NCI-H510A (cell line): Measurements from ENCODE around the gene CRYBA1.
"Not testable (repeated sequence)": the region's sequence is repeated elsewhere in the genome, so short reads cannot be mapped to it uniquely, and the experiment has no call there.

Experiments used
- DNase-seq: peaks from one replicate; lab custom pipeline; 2025; lab: John Stamatoyannopoulos, UW

CRYBA1 gene

DNA sequence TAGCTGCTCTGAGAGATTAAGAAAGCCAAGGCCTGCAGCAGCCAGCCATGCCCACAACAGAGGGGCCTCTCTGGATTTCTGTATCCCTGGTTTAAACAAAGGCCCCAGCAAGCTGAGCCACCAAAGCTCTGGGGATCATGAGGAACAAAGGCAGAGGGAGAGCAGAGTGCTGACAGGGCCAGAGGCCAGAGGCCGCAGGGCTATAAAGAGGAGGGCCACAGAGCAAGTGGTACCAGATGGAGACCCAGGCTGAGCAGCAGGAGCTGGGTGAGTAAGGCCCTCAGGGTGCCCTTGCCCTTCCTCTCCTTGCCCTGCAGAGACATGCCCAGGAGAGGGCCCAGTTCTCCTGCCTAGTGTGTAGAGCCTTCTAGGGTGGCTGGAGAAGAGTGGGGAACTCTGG, at the start of gene CRYBA1:
Gene CRYBA1, plus strand, starts transcription at position 232 of the 400 bp plus-strand sequence. Its CDS starts 5 bp downstream, at position 237.
- no peak for DNase-seq

GRCh38 chr17:29197516-29198272, 49.0 kb upstream of the CRYBA1 start:
- DNase-seq: no peak

- DNase-seq: not testable (repeated sequence)
These were observed 42.4 kb upstream of the CRYBA1 start for GRCh38 chr17:29204068-29204804.

DNA sequence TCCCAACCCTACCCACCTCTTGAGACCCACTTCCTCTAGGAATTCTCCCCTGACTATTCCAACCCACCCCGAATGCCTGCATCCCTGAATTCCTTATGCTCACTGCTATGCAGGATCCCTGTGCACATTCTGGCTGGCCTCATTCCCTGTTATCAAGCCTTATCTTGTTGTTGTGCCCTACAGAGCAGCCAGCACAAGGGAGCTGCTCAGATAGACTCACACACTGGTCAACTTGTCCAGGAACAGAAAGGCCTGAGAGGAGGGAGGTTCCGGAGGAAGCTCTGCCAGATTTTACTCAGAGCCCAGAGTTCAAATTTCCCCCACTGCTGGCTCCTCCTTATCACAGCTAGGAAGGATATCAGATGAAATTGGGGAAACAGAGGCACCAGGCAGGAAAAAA, 41.6 kb upstream of the CRYBA1 start:
- DNase-seq: no peak

DNA sequence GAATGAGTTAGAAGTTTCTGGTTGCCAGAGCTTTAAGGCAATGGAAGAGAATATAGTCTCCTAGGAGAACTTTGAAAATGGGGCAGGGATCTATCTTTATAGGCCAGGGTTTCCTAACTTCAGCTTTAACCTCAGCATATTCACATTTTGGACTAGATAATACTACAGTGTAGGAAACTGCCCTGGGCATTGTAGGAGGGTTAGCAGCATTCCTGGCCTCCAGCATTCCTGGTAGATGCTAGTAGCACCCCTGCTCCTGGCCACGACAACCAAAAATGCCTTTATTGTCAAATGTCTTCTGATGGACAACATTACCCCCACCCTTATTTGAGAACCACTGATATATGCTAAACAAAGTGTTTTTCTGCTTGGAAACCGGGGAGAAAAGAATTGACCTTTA, 38.7 kb upstream of the CRYBA1 start:
- DNase-seq: no peak

GRCh38 chr17:29209073-29209472, 37.6 kb upstream of the CRYBA1 start:
- DNase-seq: no peak

GRCh38 chr17:29210879-29211278, 35.8 kb upstream of the CRYBA1 start:
- no peak for DNase-seq

- no peak for DNase-seq
These were observed 34.5 kb upstream of the CRYBA1 start for GRCh38 chr17:29212094-29212631.

DNA sequence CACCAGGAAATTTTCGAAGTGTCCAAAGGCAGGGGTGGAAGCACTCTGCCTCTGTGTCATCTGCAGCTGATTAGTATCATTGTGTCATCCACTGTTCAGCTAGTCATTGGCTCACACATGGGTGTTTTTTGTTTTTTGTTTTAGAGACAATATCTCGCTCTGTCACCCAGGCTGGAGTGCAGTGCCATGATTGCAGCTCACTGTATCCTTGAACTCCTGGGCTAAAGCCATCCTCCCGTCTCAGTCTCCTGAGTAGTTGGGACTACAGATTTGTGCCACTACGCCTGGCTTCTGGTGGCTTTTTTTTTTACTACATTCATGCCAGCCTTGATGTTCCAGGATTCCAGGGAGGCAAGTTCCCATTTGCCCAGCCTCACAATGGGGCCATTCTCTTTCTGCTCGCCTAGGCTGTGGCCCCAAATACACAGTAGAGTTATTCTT, 34.0 kb upstream of the CRYBA1 start:
- DNase-seq: no peak

DNA sequence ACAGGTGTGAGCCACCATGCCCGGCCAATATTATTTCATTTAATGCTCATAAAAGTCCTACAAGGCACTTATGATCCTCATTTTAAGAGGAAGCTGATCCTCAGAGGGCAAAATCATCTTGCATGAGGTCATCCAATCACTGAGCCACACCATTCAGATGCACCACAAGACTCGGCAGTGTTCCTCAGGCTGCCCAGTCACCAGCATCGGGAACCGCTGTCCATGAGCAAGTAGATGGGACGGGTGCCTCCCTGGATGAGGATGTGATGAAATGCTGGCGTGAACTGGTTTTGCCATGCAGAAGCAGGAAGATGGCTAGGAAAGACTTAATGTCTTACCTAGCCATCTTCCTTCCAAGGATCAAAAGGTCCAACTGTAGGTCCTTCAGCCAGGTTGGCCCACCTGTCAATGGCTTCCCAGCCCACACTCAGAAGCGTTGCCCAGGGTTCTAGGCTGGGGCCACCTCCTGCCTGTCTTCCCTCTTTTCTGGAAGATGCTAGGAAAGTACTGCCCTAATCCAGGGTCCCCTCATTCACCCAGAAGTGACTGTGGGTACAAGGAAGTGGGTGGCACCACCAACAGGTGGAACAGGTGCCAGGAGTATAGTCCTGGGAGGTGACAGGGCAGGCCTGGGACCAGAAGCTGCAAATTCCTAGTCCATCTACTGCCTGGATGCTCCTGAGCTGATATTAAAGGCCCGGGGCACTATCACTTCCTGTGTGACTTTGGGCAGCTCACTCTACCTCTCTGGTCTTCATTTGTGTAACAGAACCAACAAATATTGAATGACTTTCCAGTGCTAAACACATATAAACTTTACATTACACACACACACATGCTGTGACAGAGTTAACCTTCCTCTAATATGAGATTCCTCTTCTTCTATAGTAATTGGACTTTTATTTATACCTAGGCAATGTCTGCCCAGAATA, 32.2 kb upstream of the CRYBA1 start:
- DNase-seq: no peak

- no peak for DNase-seq
These were observed 31.5 kb upstream of the CRYBA1 start for GRCh38 chr17:29215174-29215573.

DNA sequence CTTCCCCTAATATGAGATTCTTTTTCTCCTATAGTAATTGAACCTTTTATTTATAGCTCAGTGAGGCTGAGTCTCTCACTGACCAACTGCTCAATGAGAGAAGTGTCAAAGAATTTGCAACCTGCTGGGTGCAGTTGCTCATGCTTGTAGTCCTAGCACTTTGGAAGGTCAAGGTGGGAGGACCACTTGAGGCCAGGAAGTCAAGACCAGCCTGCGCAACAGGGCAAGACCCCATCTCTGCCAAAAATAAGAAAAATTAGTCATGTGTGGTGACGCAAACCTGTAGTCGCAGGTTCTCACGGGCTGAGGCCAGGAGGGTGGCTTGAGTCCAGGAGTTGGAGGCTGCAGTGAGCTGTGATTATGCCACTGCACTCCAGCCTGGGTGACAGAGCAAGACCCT, 30.9 kb upstream of the CRYBA1 start:
- DNase-seq: no peak

- no peak for DNase-seq
These were observed 30.5 kb upstream of the CRYBA1 start for GRCh38 chr17:29216181-29216580.

- DNase-seq: no peak
These were observed 29.8 kb upstream of the CRYBA1 start for GRCh38 chr17:29216856-29217255.

GRCh38 chr17:29219378-29220047, 27.1 kb upstream of the CRYBA1 start:
- DNase-seq: peak; percentile 15

- not testable (repeated sequence) for DNase-seq
These were observed 25.3 kb upstream of the CRYBA1 start for GRCh38 chr17:29221338-29221737.

DNA sequence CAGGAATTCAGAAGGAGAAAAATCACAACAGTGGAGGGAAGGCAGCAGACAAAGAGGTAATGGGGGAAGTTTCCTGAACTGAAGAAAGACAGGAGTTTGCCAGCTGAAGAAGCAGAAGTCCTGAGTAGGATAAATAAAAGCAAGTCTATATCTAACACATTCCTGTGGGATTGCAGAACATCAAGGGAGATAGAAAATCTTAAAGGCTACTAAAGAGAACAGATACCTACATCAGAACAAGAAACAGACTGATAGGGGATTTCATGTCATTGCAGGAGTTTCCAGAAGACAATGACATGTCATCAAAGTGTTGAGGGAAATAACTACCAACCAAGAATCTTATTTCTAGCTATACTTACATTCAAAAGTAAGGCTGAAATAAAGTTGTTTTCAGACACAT, 21.3 kb upstream of the CRYBA1 start:
- DNase-seq: no peak

DNA sequence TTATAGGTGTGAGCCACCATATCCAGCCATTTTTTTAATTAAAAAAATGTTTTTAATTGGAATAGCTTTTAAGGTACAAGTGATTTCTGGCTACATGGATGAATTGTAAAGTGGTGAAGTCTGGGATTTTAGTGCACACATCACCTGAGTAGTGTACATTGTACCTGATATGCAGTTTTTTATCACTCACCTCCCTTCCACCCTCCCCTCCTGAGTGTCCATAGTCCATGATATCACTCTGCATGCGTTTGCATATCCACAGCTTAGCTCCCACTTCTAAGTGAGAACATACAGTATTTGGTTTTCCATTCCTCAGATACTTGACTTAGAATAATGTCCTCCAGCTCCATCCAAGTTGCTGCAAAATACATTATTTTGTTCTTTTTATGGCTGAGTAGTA, 13.4 kb upstream of the CRYBA1 start:
- DNase-seq: no peak

- DNase-seq: not testable (repeated sequence)
These were observed 11.7 kb upstream of the CRYBA1 start for GRCh38 chr17:29234972-29235371.

- no peak for DNase-seq
These were observed 10.8 kb upstream of the CRYBA1 start for GRCh38 chr17:29235904-29236303.

- DNase-seq: no peak
These were observed 9.1 kb upstream of the CRYBA1 start for GRCh38 chr17:29237476-29238132.
